NCI-H2171 treated with DMSO at 0.1 percent for 48 hours (cell line): ENCODE measurements around the gene PRKAB2.
"Not testable (repeated sequence)": the region's sequence is repeated elsewhere in the genome, so short reads cannot be mapped to it uniquely, and the experiment has no call there.

Source experiments
- DNase-seq: peaks from one replicate; lab custom pipeline; 2025; lab: John Stamatoyannopoulos, UW

PRKAB2 gene

GRCh38 chr1:147109762-147110161, 62.5 kb downstream of the PRKAB2 start:
- no peak for DNase-seq

GRCh38 chr1:147109041-147109440, 63.2 kb downstream of the PRKAB2 start:
- no peak for DNase-seq

- not testable (repeated sequence) for DNase-seq
Measured at GRCh38 chr1:147106407-147106881, 65.8 kb downstream of the PRKAB2 start.

GRCh38 chr1:147105909-147106308, 66.4 kb downstream of the PRKAB2 start:
- DNase-seq, result no peak
